Natural killer cell (primary cell): Measurements from ENCODE around the gene PGK2. TPM values are rescaled to one million over a fixed set of nuclear protein-coding genes. Genes with fewer than 3 reads are reported as not detected.

Source experiments
- ATAC-seq, 3 donors: fragments of 150-1000 bp in 2 of 3; fragments of 200-7000 bp in 1 of 3; cut with Tn5 transposase; 1 replicate in 1 of 3; 2 replicates in 2 of 3; pipeline ENCODE4 v1.10.0; 2021; ENCODE audit warnings: mild to moderate bottlenecking in 2 of 3, moderate library complexity in 2 of 3
- DNase-seq, 2 donors: peaks; one replicate each; pipeline versions ENCODE4 v3.0.0 to v3.0.0-alpha.2; 2013 to 2021; ENCODE audit warnings: mixed read lengths in 1 of 2
- H3K27ac ChIP-seq: one replicate; pipeline ENCODE4 v1.5.1; 2013; ENCODE audit warnings: mild to moderate bottlenecking, low read length
- H3K27me3 ChIP-seq: one replicate; pipeline ENCODE4 v1.6.1; 2013; ENCODE audit warnings: low read length; ENCODE audit not compliant: control insufficient read depth, insufficient read depth
- H3K36me3 ChIP-seq: one replicate; pipeline ENCODE4 v1.6.1; 2013; ENCODE audit warnings: low read length; ENCODE audit not compliant: control insufficient read depth, insufficient read depth
- H3K4me1 ChIP-seq: one replicate; pipeline ENCODE4 v1.6.1; 2013; ENCODE audit warnings: low read length; ENCODE audit not compliant: control insufficient read depth, insufficient read depth
- H3K4me3 ChIP-seq: one replicate; pipeline ENCODE4 v1.5.1; 2013; ENCODE audit warnings: low read length
- H3K9me3 ChIP-seq: one replicate; pipeline ENCODE4 v1.6.1; 2013; ENCODE audit warnings: low read length; ENCODE audit not compliant: control insufficient read depth, insufficient read depth
- H3K27ac Mint-ChIP-seq, 2 donors: one replicate each; pipeline ENCODE4 v1.8.0; 2022; ENCODE audit warnings: mild to moderate bottlenecking in 2 of 2, mixed read lengths in 2 of 2, moderate library complexity in 1 of 2
- H3K27me3 Mint-ChIP-seq, 2 donors: one replicate each; pipeline ENCODE4 v1.8.0; 2022; ENCODE audit warnings: low read depth in 2 of 2, mixed read lengths in 2 of 2
- H3K36me3 Mint-ChIP-seq: one replicate; pipeline ENCODE4 v1.8.0; 2022; ENCODE audit warnings: mixed read lengths
- H3K4me1 Mint-ChIP-seq, 2 donors: one replicate each; pipeline ENCODE4 v1.8.0; 2022; ENCODE audit warnings: mixed read lengths in 2 of 2
- H3K4me3 Mint-ChIP-seq: one replicate; pipeline ENCODE4 v1.8.0; 2022; ENCODE audit warnings: mild to moderate bottlenecking, moderate library complexity, mixed read lengths
- H3K9me3 Mint-ChIP-seq, 2 donors: one replicate each; pipeline ENCODE4 v1.8.0; 2022; ENCODE audit warnings: mixed read lengths in 2 of 2
- WGBS: methylation state at CpG from one replicate; pipeline ENCODE4 v1.1.7; 2013; ENCODE audit warnings: missing lambda C conversion rate; ENCODE audit not compliant: insufficient coverage; 5-methylcytosine and 5-hydroxymethylcytosine counted together
- intact Hi-C: fragments of 100-400 bp; cut with micrococcal nuclease; formaldehyde crosslinking; loops from one replicate; pipeline ENCODE4 v1.14.2; 2022
- total RNA-seq, 4 donors: library from RNA; stranded (reverse); fragments of 120-200 nt in 1 of 4; gene quantifications; one replicate each; pipeline versions ENCODE4 v1.2.3 to v1.2.4, GENCODE V29; 2013 to 2022
- TF ChIP-seq, protein P1 (sequence below): fragments of 200-600 bp; IDR thresholded peaks from one replicate; pipeline ENCODE4 v1.8.0; 2022; ENCODE audit warnings: antibody characterized with exemption

Gene PGK2
- not detected for total RNA-seq
- not detected for total RNA-seq (2013)

- Mint-ChIP-seq H3K27ac (no peak within 1 kb of the TSS), H3K4me1 (no peaks in the 10 kb centered on the region), H3K36me3 (no peaks in the 10 kb centered on the region), H3K27me3 (no peaks in the 10 kb centered on the region), H3K4me3 (no peak within 1 kb of the TSS), H3K9me3 (peaks cover 3 to 6% of the 10 kb centered on the region in 2 donors)
- no peaks in the 10 kb centered on the region for H3K4me1 ChIP-seq
- H3K27ac ChIP-seq: no peak within 1 kb of the TSS
- H3K9me3 ChIP-seq: peaks cover 9% of the 10 kb centered on the region
- no peaks in the 10 kb centered on the region for H3K27me3 ChIP-seq
- H3K4me3 ChIP-seq: no peak within 1 kb of the TSS
- TF ChIP-seq, protein P1, sequence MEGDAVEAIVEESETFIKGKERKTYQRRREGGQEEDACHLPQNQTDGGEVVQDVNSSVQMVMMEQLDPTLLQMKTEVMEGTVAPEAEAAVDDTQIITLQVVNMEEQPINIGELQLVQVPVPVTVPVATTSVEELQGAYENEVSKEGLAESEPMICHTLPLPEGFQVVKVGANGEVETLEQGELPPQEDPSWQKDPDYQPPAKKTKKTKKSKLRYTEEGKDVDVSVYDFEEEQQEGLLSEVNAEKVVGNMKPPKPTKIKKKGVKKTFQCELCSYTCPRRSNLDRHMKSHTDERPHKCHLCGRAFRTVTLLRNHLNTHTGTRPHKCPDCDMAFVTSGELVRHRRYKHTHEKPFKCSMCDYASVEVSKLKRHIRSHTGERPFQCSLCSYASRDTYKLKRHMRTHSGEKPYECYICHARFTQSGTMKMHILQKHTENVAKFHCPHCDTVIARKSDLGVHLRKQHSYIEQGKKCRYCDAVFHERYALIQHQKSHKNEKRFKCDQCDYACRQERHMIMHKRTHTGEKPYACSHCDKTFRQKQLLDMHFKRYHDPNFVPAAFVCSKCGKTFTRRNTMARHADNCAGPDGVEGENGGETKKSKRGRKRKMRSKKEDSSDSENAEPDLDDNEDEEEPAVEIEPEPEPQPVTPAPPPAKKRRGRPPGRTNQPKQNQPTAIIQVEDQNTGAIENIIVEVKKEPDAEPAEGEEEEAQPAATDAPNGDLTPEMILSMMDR: no peak
- WGBS: 90% methylated on average over 8 of the region's 8 CpGs
- intact Hi-C loops: no loop called here
- ATAC-seq (no peak), DNase-seq (no peak)
- H3K36me3 ChIP-seq: no peaks in the 10 kb centered on the region
These were observed at the start of gene PGK2 for GRCh38 chr6:49787176-49787575. PGK2 (minus strand) TSS chr6:49787285; CDS start chr6:49787187, 98 bp downstream.

DNA sequence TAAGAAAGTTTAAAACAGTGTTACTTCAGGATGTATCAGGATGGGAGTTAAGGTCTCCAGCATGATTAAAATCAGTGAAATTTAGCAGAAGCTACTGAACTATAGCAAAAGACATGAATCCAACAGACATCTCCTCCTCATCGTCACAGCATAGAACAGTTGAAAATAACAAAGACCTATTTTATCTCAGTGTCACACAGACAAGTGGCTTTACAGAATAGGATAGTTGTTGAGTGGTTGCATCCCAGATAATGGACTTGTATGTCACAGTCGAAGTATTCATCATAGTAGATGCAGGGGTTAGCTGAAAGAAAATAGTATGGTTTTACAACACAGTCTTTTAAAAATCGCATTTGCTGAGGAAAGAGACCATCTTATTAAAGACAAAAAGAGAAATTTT is 48.1 kb upstream of the PGK2 start:
- H3K9me3 Mint-ChIP-seq: peaks cover 0 to 7% of the 10 kb centered on the region in 2 donors
- H3K36me3 Mint-ChIP-seq: no peaks in the 10 kb centered on the region
- no peak for ATAC-seq
- no peaks in the 10 kb centered on the region for H3K9me3 ChIP-seq
- no peaks in the 10 kb centered on the region for H3K27me3 Mint-ChIP-seq
- whole genome bisulfite sequencing: 91% methylated on average over 2 of the region's 3 CpGs
- no peak overlapping the region for H3K4me3 Mint-ChIP-seq
- intact Hi-C loops: loop anchor here (10.0 kb wide), 1 partner anchor 300 kb away; no protein-coding TSS in a partner anchor
- no peak overlapping the region for H3K27ac ChIP-seq
- no peaks in the 10 kb centered on the region for H3K27me3 ChIP-seq
- H3K27ac Mint-ChIP-seq: no peak overlapping the region
- TF ChIP-seq, protein P1: no peak
- no peaks in the 10 kb centered on the region for H3K36me3 ChIP-seq
- H3K4me3 ChIP-seq: no peak overlapping the region
- no peaks in the 10 kb centered on the region for H3K4me1 ChIP-seq
- no peaks in the 10 kb centered on the region for H3K4me1 Mint-ChIP-seq
- DNase-seq: no peak

DNA sequence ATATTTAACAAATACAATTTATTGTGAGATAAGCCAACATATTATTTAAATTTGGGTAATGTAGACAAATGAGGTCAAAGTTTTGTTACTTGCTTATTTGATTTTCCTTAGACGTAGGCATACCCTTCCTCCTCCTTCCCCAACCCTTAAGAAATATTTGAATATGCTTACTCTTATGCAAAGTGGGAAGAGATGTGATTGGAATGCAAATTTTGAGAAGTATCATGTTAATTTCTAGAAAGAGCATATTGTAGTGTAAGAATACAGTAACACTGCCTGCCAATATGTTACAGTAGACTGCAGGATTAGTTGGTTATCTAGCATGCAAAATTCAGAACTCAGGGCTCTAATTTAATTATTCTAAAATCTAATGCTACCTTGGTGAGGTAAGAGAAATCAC is 46.3 kb upstream of the PGK2 start:
- TF ChIP-seq, protein P1: no peak
- no peak overlapping the region for H3K4me3 ChIP-seq
- H3K9me3 Mint-ChIP-seq: peaks cover 0 to 8% of the 10 kb centered on the region in 2 donors
- no peak overlapping the region for H3K27ac Mint-ChIP-seq
- H3K36me3 Mint-ChIP-seq: no peaks in the 10 kb centered on the region
- no peaks in the 10 kb centered on the region for H3K4me1 Mint-ChIP-seq
- no peaks in the 10 kb centered on the region for H3K27me3 Mint-ChIP-seq
- H3K27ac ChIP-seq: no peak overlapping the region
- H3K36me3 ChIP-seq: no peaks in the 10 kb centered on the region
- whole genome bisulfite sequencing: no CpG with 5 or more reads among the region's 1 CpG
- H3K4me3 Mint-ChIP-seq: no peak overlapping the region
- H3K27me3 ChIP-seq: no peaks in the 10 kb centered on the region
- intact Hi-C loops: loop anchor here (10.0 kb wide), 1 partner anchor 299 kb away; no protein-coding TSS in a partner anchor
- DNase-seq (no peak), ATAC-seq (no peak)
- H3K4me1 ChIP-seq: no peaks in the 10 kb centered on the region
- no peaks in the 10 kb centered on the region for H3K9me3 ChIP-seq

DNA sequence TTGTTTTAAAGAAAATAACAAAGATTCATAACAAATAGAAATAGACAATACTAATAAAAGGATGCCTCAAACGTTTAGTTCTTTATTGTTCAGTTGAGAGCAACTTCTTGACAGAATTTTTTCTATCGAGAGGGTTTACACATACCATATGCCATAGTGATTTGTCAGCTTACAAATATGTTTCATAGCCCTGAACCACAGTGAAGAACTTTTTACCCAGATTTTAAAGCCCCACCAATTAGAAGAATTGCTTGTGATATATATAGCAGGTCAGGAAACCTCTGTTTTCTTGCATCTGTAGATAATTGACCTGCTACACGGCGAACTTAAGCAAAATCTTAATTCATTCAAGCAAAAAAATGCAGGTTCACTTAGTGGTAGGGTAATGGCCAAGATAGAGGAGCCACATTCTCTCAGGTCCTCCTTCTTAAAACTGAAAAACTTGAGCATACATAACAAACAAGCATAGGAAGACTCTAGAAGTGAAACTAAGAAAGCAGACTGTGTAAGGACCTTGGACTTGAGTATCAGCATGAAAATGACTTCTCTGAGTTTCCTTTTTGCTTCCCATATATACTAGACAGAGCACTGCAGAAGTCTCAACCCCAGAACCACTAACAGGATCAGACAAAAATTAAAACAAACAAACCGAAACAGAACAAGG is 39.8 kb upstream of the PGK2 start:
- 7% methylated on average over 3 of the region's 5 CpGs for WGBS
- no peak for DNase-seq
- Mint-ChIP-seq H3K27me3 (no peaks in the 10 kb centered on the region), H3K4me3 (no peak overlapping the region), H3K4me1 (no peaks in the 10 kb centered on the region), H3K9me3 (peaks cover 3 to 12% of the 10 kb centered on the region in 2 donors), H3K27ac (no peak overlapping the region), H3K36me3 (no peaks in the 10 kb centered on the region)
- no peak for ATAC-seq
- no peaks in the 10 kb centered on the region for H3K9me3 ChIP-seq
- no peaks in the 10 kb centered on the region for H3K36me3 ChIP-seq
- no peaks in the 10 kb centered on the region for H3K27me3 ChIP-seq
- H3K27ac ChIP-seq: no peak overlapping the region
- intact Hi-C loops: no loop called here
- H3K4me3 ChIP-seq: no peak overlapping the region
- TF ChIP-seq, protein P1: no peak
- H3K4me1 ChIP-seq: no peaks in the 10 kb centered on the region
